ENCODE data around the gene CRACR2A. TPM values are rescaled to one million over a fixed set of nuclear protein-coding genes. Genes with fewer than 3 reads are reported as not detected.

Gene CRACR2A
- total and polyA plus RNA-seq, 2 of the 13 experiments (the other 11 are each of a cell fraction or from before 2014, with no cell fraction given): 0.09 to 0.20 TPM

- Histone ChIP-seq H3K4me1 (ENCODE audit: insufficient read depth, low read length) (no peaks in the 10 kb centered on the region), H3K27me3 (ENCODE audit: control insufficient read depth in 1 of 2, insufficient read depth in 2 of 2, low read length in 2 of 2) (peaks cover 0 to 12% of the 10 kb centered on the region in 2 experiments; a peak in 3 of 5 replicates), H3K27ac (ENCODE audit: extremely low read length, insufficient read depth, low read length) (no peak overlapping the region), H3K4me2 (ENCODE audit: low read depth, low read length) (no peak overlapping the region), H2AFZ (ENCODE audit: low read length) (no peak overlapping the region), H3K9ac (ENCODE audit: insufficient read depth, low read depth, low read length) (no peak overlapping the region), H3K36me3 (replicated peaks in 1 of 2; ENCODE audit: control insufficient read depth in 1 of 2, insufficient read depth in 2 of 2, low read length in 2 of 2) (no peaks in the 10 kb centered on the region), H3K4me3 (replicated peaks in 1 of 3; ENCODE audit: insufficient read depth in 1 of 3, low read depth in 2 of 3, low read length in 3 of 3) (no peak overlapping the region), H3K9me3 (ENCODE audit: low read length) (no peaks in the 10 kb centered on the region), H3K79me2 (ENCODE audit: insufficient read depth, low read length) (no peaks in the 10 kb centered on the region), H4K20me1 (ENCODE audit: insufficient read depth, low read length) (no peaks in the 10 kb centered on the region)
- POLR2A ChIA-PET: no interaction called here
- DNase-seq (ENCODE audit: low spot score): no peak
- TF ChIP-seq ZSCAN20 (CRISPR knock-in tag; IDR thresholded peaks at IDR 0.05; ENCODE audit: borderline replicate concordance): no peak
- no peak for TF ChIP-seq ERF (CRISPR knock-in tag; IDR thresholded peaks at IDR 0.05)
- intact Hi-C loops (cut with micrococcal nuclease; ENCODE audit: unreplicated experiment): no loop called here
- no peak for FAIRE-seq
- CTCF ChIA-PET (ENCODE audit: low intra/inter-chr PET ratio, low total read pairs): no interaction called here
- in situ Hi-C loops (cut with HindIII; ENCODE audit: extremely low pct_ligation_motif_present, low pct_unique_long_range_greater_than_20kb): no loop called here
- BruUV-seq (replicated peaks): no TSS peak
- no peak for ATAC-seq
- WGBS (ENCODE audit: low lambda C conversion rate): 56% methylated on average over 5 of the region's 5 CpGs
Observed at GRCh38 chr12:3636328-3636727, 116.6 kb downstream of the CRACR2A start.

GRCh38 chr12:3634348-3634747 is 118.6 kb downstream of the CRACR2A start:
- Histone ChIP-seq H2AFZ (ENCODE audit: low read length) (no peak overlapping the region), H3K9me3 (ENCODE audit: low read length) (no peaks in the 10 kb centered on the region), H3K79me2 (ENCODE audit: insufficient read depth, low read length) (no peaks in the 10 kb centered on the region), H4K20me1 (ENCODE audit: insufficient read depth, low read length) (no peaks in the 10 kb centered on the region), H3K36me3 (replicated peaks in 1 of 2; ENCODE audit: control insufficient read depth in 1 of 2, insufficient read depth in 2 of 2, low read length in 2 of 2) (no peaks in the 10 kb centered on the region), H3K4me2 (ENCODE audit: low read depth, low read length) (no peak overlapping the region), H3K9ac (ENCODE audit: insufficient read depth, low read depth, low read length) (no peak overlapping the region), H3K4me3 (replicated peaks in 1 of 3; ENCODE audit: insufficient read depth in 1 of 3, low read depth in 2 of 3, low read length in 3 of 3) (no peak overlapping the region), H3K4me1 (ENCODE audit: insufficient read depth, low read length) (no peaks in the 10 kb centered on the region), H3K27me3 (ENCODE audit: control insufficient read depth in 1 of 2, insufficient read depth in 2 of 2, low read length in 2 of 2) (peaks cover 2 to 19% of the 10 kb centered on the region in 2 experiments; a peak in 3 of 5 replicates), H3K27ac (ENCODE audit: extremely low read length, insufficient read depth, low read length) (no peak overlapping the region)
- intact Hi-C loops (cut with micrococcal nuclease; ENCODE audit: unreplicated experiment) (no loop called here), in situ Hi-C loops (cut with HindIII; ENCODE audit: extremely low pct_ligation_motif_present, low pct_unique_long_range_greater_than_20kb) (no loop called here)
- BruUV-seq (replicated peaks): no TSS peak
- ChIA-PET CTCF (ENCODE audit: low intra/inter-chr PET ratio, low total read pairs) (no interaction called here), POLR2A (no interaction called here)
- FAIRE-seq: no peak
- no peak for DNase-seq (ENCODE audit: low spot score)
- ATAC-seq: no peak
- WGBS (ENCODE audit: low lambda C conversion rate): 20% methylated on average over 5 of the region's 6 CpGs
- TF ChIP-seq HIC2 (CRISPR knock-in tag; IDR thresholded peaks at IDR 0.05; ENCODE audit: low read depth) (no peak), ZSCAN9 (CRISPR knock-in tag; IDR thresholded peaks at IDR 0.05; ENCODE audit: borderline replicate concordance) (no peak), ZNF354B (CRISPR knock-in tag; IDR thresholded peaks at IDR 0.05) (no peak), BRCA1 (CRISPR knock-in tag; IDR thresholded peaks at IDR 0.05) (no peak), ATF2 (CRISPR knock-in tag; IDR thresholded peaks at IDR 0.05) (no peak), ZNF547 (CRISPR knock-in tag; IDR thresholded peaks at IDR 0.05) (no peak)

Data from HepG2 (cell line).